ENCODE measurements around the gene CRELD1. TPM values are rescaled to one million over a fixed set of nuclear protein-coding genes. Genes with fewer than 3 reads are reported as not detected.

CRELD1 gene, protein sequence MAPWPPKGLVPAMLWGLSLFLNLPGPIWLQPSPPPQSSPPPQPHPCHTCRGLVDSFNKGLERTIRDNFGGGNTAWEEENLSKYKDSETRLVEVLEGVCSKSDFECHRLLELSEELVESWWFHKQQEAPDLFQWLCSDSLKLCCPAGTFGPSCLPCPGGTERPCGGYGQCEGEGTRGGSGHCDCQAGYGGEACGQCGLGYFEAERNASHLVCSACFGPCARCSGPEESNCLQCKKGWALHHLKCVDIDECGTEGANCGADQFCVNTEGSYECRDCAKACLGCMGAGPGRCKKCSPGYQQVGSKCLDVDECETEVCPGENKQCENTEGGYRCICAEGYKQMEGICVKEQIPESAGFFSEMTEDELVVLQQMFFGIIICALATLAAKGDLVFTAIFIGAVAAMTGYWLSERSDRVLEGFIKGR
- total RNA-seq (10 to 100 TPM; 36.1 to 64.9 TPM), polyA plus RNA-seq (ENCODE audit: insufficient read length in 2 of 2) (10 to 100 TPM; 67.2 to 88.5 TPM)
- long read RNA-seq, donor 1, transcript CRELD1-202 (10 exons, 2,696 nt): minor isoform, 7 of 21 reads
- long read RNA-seq, donor 1, transcript CRELD1-206 (11 exons, 1,778 nt): major isoform, 8 of 21 reads
- long read RNA-seq, donor 1, partial matches to known transcripts: 0 of 21 reads
- long read RNA-seq, donor 1, other reads (novel, unspliced or antisense): 0 of 21 reads
- long read RNA-seq, donor 2, partial matches to known transcripts: 0 of 4 reads
- long read RNA-seq, donor 2, other reads (novel, unspliced or antisense): 0 of 4 reads
- long read RNA-seq, donor 3, partial matches to known transcripts: 0 of 4 reads
- long read RNA-seq, donor 3, other reads (novel, unspliced or antisense): 0 of 4 reads
- long read RNA-seq, donor 4, transcript CRELD1-206 (11 exons, 1,778 nt): major isoform, 14 of 23 reads
- long read RNA-seq, donor 4, partial matches to known transcripts: 0 of 23 reads
- long read RNA-seq, donor 4, other reads (novel, unspliced or antisense): 0 of 23 reads

DNA sequence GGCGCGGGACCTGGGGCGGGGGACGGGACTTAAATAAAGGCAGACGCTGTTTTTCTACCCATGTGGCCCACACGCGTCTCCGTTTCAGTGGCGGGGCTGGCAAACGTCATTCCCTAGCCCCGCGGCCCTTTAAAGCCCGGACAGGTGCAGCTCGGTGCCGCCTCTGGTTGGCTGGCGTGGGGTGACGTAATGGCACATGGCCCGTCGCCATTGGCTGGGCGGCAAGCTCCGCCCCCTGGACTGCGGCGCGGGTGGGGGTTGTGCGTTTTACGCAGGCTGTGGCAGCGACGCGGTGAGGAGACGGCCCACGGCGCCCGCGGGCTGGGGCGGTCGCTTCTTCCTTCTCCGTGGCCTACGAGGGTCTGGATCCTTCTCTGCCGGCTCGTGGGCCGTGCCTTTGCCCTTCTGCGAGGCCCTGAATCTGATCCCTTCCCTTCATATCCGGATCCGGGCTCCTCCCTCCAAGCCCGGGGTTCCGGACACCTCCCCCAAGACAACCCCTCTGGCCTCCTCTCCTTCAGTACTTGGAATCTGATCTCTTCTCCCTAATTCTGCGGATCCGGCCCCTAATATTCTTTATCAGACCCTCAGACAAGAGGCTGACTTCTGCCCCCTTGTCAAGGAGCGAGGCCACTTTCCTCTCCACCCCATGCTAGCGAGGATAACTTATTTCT is at the start of gene CRELD1:
Gene CRELD1, plus strand, starts transcription at position 274 of the 674 bp plus-strand sequence. CDS start 605 bp downstream, outside the sequence.
- WGBS (ENCODE audit: insufficient coverage): under 1% methylated on average over 50 of the region's 50 CpGs
- peak within 1 kb of the TSS; percentile 89 for H3K4me3 ChIP-seq (ENCODE audit: low read depth, low read length)
- peaks cover 19% of the 10 kb centered on the region for H3K36me3 ChIP-seq (ENCODE audit: control insufficient read depth, insufficient read depth, low read length)
- no peaks in the 10 kb centered on the region for H3K27me3 ChIP-seq (ENCODE audit: control insufficient read depth, insufficient read depth, low read length)
- H3K27ac ChIP-seq (ENCODE audit: low read depth, low read length): peak within 1 kb of the TSS; percentile 94
- H3K9me3 ChIP-seq (ENCODE audit: control insufficient read depth, insufficient read depth, low read length): no peaks in the 10 kb centered on the region
- peak in 5 of 6 donors; percentile 91 to 99 (median 93) for DNase-seq (ENCODE audit: low read depth in 4 of 6, low spot score in 6 of 6)
- H3K4me1 ChIP-seq (ENCODE audit: control insufficient read depth, insufficient read depth, low read length): peaks cover 27% of the 10 kb centered on the region

- no peaks in the 10 kb centered on the region for H3K4me1 ChIP-seq (ENCODE audit: control insufficient read depth, insufficient read depth, low read length)
- no peak overlapping the region for H3K4me3 ChIP-seq (ENCODE audit: low read depth, low read length)
- H3K36me3 ChIP-seq (ENCODE audit: control insufficient read depth, insufficient read depth, low read length): no peaks in the 10 kb centered on the region
- H3K9me3 ChIP-seq (ENCODE audit: control insufficient read depth, insufficient read depth, low read length): no peaks in the 10 kb centered on the region
- WGBS (ENCODE audit: insufficient coverage): 92% methylated on average over 4 of the region's 11 CpGs
- no peaks in the 10 kb centered on the region for H3K27me3 ChIP-seq (ENCODE audit: control insufficient read depth, insufficient read depth, low read length)
- no peak for DNase-seq (ENCODE audit: low read depth in 4 of 6, low spot score in 6 of 6)
- H3K27ac ChIP-seq (ENCODE audit: low read depth, low read length): no peak overlapping the region
Measured at GRCh38 chr3:9884555-9885165, 49.0 kb upstream of the CRELD1 start.

GRCh38 chr3:9886328-9886727 is 47.3 kb upstream of the CRELD1 start:
- Histone ChIP-seq H3K27ac (ENCODE audit: low read depth, low read length) (no peak overlapping the region), H3K9me3 (ENCODE audit: control insufficient read depth, insufficient read depth, low read length) (no peaks in the 10 kb centered on the region), H3K4me1 (ENCODE audit: control insufficient read depth, insufficient read depth, low read length) (peaks cover 5% of the 10 kb centered on the region), H3K36me3 (ENCODE audit: control insufficient read depth, insufficient read depth, low read length) (no peaks in the 10 kb centered on the region), H3K27me3 (ENCODE audit: control insufficient read depth, insufficient read depth, low read length) (no peaks in the 10 kb centered on the region), H3K4me3 (ENCODE audit: low read depth, low read length) (no peak overlapping the region)
- DNase-seq (ENCODE audit: low read depth in 4 of 6, low spot score in 6 of 6): no peak

GRCh38 chr3:9887480-9887879 is 46.2 kb upstream of the CRELD1 start:
- 63% methylated on average over 2 of the region's 5 CpGs for WGBS (ENCODE audit: insufficient coverage)

GRCh38 chr3:9888540-9888939 is 45.1 kb upstream of the CRELD1 start:
- no peaks in the 10 kb centered on the region for H3K27me3 ChIP-seq (ENCODE audit: control insufficient read depth, insufficient read depth, low read length)
- no peak overlapping the region for H3K4me3 ChIP-seq (ENCODE audit: low read depth, low read length)
- no peak overlapping the region for H3K27ac ChIP-seq (ENCODE audit: low read depth, low read length)
- no peaks in the 10 kb centered on the region for H3K9me3 ChIP-seq (ENCODE audit: control insufficient read depth, insufficient read depth, low read length)
- peaks cover 14% of the 10 kb centered on the region for H3K4me1 ChIP-seq (ENCODE audit: control insufficient read depth, insufficient read depth, low read length)
- peaks cover 8% of the 10 kb centered on the region for H3K36me3 ChIP-seq (ENCODE audit: control insufficient read depth, insufficient read depth, low read length)
- no CpG with 5 or more reads among the region's 3 CpGs for WGBS (ENCODE audit: insufficient coverage)
- DNase-seq (ENCODE audit: low read depth in 4 of 6, low spot score in 6 of 6): no peak

More at GRCh38 chr3:9887480-9887879, 46.2 kb upstream of the CRELD1 start:
- no peak overlapping the region for H3K27ac ChIP-seq (ENCODE audit: low read depth, low read length)
- no peaks in the 10 kb centered on the region for H3K9me3 ChIP-seq (ENCODE audit: control insufficient read depth, insufficient read depth, low read length)
- H3K4me3 ChIP-seq (ENCODE audit: low read depth, low read length): no peak overlapping the region
- H3K4me1 ChIP-seq (ENCODE audit: control insufficient read depth, insufficient read depth, low read length): peaks cover 14% of the 10 kb centered on the region
- H3K27me3 ChIP-seq (ENCODE audit: control insufficient read depth, insufficient read depth, low read length): no peaks in the 10 kb centered on the region
- H3K36me3 ChIP-seq (ENCODE audit: control insufficient read depth, insufficient read depth, low read length): peaks cover under 1% of the 10 kb centered on the region
- DNase-seq (ENCODE audit: low read depth in 4 of 6, low spot score in 6 of 6): no peak

- no peak for DNase-seq (ENCODE audit: low read depth in 4 of 6, low spot score in 6 of 6)
- H3K9me3 ChIP-seq (ENCODE audit: control insufficient read depth, insufficient read depth, low read length): no peaks in the 10 kb centered on the region
- H3K4me1 ChIP-seq (ENCODE audit: control insufficient read depth, insufficient read depth, low read length): peaks cover 14% of the 10 kb centered on the region
- 60% methylated on average over 1 of the region's 5 CpGs for WGBS (ENCODE audit: insufficient coverage)
- peaks cover 8% of the 10 kb centered on the region for H3K36me3 ChIP-seq (ENCODE audit: control insufficient read depth, insufficient read depth, low read length)
- no peak overlapping the region for H3K27ac ChIP-seq (ENCODE audit: low read depth, low read length)
- H3K27me3 ChIP-seq (ENCODE audit: control insufficient read depth, insufficient read depth, low read length): no peaks in the 10 kb centered on the region
- H3K4me3 ChIP-seq (ENCODE audit: low read depth, low read length): no peak overlapping the region
Measured at GRCh38 chr3:9889405-9889804, 44.2 kb upstream of the CRELD1 start.

DNA sequence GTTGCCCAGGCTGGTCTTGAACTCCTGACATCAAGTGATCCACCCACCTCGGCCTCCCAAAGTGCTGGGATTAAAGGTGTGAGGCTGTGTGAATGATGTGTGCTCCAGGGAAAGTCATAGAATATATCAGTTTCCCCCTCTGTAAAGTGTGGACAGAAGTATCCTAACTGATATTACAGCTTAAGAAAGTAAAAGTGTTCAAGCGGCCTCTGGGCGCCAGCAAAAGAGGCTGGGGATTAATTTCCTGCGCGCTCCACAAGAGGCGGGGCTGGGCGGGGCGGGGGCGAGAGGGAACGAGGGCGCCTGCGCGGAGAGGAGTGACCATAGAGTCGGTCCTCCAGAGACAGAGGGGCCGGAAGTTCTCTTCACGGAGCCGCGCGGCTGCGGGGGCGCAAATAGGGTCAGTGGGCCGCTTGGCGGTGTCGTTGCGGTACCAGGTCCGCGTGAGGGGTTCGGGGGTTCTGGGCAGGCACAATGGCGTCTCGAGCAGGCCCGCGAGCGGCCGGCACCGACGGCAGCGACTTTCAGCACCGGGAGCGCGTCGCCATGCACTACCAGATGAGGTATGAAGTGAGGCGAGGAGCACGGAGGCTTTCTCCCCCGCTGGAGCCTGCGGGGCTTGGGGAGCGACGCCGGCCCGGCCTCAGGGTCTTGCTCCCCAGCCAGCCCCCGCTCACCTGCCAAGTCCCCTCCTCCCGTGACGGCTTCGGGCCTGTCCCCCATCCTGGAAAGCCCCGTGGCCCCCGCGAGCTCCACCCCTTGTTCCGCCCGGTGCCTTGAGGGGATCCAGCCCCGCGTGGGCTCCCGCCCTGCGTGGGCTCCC is 43.2 kb upstream of the CRELD1 start, which contains the start of gene JAGN1:
Gene JAGN1, plus strand, starts transcription at position 362 of the 823 bp plus-strand sequence. Its CDS starts 113 bp downstream, at position 475.
- peak within 1 kb of the TSS; percentile 93 for H3K4me3 ChIP-seq (ENCODE audit: low read depth, low read length)
- 0% methylated on average over 55 of the region's 62 CpGs for WGBS (ENCODE audit: insufficient coverage)

GRCh38 chr3:9891072-9891622 is 42.5 kb upstream of the CRELD1 start:
- Histone ChIP-seq H3K4me3 (ENCODE audit: low read depth, low read length) (peak overlapping the region; percentile 93), H3K9me3 (ENCODE audit: control insufficient read depth, insufficient read depth, low read length) (no peaks in the 10 kb centered on the region), H3K4me1 (ENCODE audit: control insufficient read depth, insufficient read depth, low read length) (peaks cover 14% of the 10 kb centered on the region), H3K36me3 (ENCODE audit: control insufficient read depth, insufficient read depth, low read length) (peaks cover 8% of the 10 kb centered on the region), H3K27me3 (ENCODE audit: control insufficient read depth, insufficient read depth, low read length) (no peaks in the 10 kb centered on the region), H3K27ac (ENCODE audit: low read depth, low read length) (peak overlapping the region; percentile 80)
- no peak for DNase-seq (ENCODE audit: low read depth in 4 of 6, low spot score in 6 of 6)
- no CpG with 5 or more reads among the region's 12 CpGs for WGBS (ENCODE audit: insufficient coverage)

More for the DNA sequence above, 43.2 kb upstream of the CRELD1 start, which contains the start of gene JAGN1:
- peak; percentile 83 to 97 (median 86) for DNase-seq (ENCODE audit: low read depth in 4 of 6, low spot score in 6 of 6)
- Histone ChIP-seq H3K27me3 (ENCODE audit: control insufficient read depth, insufficient read depth, low read length) (no peaks in the 10 kb centered on the region), H3K9me3 (ENCODE audit: control insufficient read depth, insufficient read depth, low read length) (no peaks in the 10 kb centered on the region), H3K36me3 (ENCODE audit: control insufficient read depth, insufficient read depth, low read length) (peaks cover 8% of the 10 kb centered on the region), H3K4me1 (ENCODE audit: control insufficient read depth, insufficient read depth, low read length) (peaks cover 14% of the 10 kb centered on the region), H3K27ac (ENCODE audit: low read depth, low read length) (peak within 1 kb of the TSS; percentile 80)
